ENCODE data around the gene SERPINB10.

Gene SERPINB10

DNA sequence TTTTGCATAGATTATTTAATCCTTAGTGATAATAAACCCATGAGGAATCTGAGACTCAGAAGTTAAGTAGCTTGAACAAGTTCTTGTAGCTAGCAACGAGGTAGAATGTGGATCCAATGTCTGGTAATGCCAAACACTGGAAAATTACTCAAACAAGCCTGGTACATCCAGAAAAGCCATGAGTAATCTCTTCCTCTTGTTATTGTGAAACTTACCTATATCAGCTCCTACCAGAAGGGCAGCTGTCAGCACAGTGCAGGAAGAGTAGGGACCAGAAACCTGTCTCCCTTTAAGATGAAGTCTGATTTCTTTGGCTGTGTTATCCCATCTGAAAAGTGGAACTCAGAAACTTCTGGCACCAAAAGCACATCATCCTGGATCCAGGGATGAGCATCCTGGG lies 54.4 kb downstream of the SERPINB10 start:
- H3K9me3 ChIP-seq (ENCODE audit: control insufficient read depth, insufficient read depth, low read depth, low read length), result no peaks in the 10 kb centered on the region
- ChIA-PET POLR2A (interaction anchor here (1.7 kb wide), 1 partner anchor 8 kb away, joined by 4 read pairs; no protein-coding TSS in a partner anchor), CTCF (interaction anchor here (0.6 to 6.1 kb wide), 9 partner anchors 8 to 368 kb away, joined by 3 to 49 read pairs (median 5); no protein-coding TSS in a partner anchor)
- TF ChIP-seq ZNF48 (tag by site-specific recombination; IDR thresholded peaks at IDR 0.05), result no peak
- H3K4me3 ChIP-seq (ENCODE audit: low read depth, low read length), result no peak overlapping the region
- H3K36me3 ChIP-seq (ENCODE audit: control insufficient read depth in 2 of 2, insufficient read depth in 1 of 2, low read length in 2 of 2), result no peaks in the 10 kb centered on the region; a peak in 1 of 3 replicates
- H3K27ac ChIP-seq (ENCODE audit: extremely low read depth, low read depth, low read length), result no peak overlapping the region
- no peaks in the 10 kb centered on the region for H3K4me1 ChIP-seq (ENCODE audit: control insufficient read depth, insufficient read depth, low read length)

DNA sequence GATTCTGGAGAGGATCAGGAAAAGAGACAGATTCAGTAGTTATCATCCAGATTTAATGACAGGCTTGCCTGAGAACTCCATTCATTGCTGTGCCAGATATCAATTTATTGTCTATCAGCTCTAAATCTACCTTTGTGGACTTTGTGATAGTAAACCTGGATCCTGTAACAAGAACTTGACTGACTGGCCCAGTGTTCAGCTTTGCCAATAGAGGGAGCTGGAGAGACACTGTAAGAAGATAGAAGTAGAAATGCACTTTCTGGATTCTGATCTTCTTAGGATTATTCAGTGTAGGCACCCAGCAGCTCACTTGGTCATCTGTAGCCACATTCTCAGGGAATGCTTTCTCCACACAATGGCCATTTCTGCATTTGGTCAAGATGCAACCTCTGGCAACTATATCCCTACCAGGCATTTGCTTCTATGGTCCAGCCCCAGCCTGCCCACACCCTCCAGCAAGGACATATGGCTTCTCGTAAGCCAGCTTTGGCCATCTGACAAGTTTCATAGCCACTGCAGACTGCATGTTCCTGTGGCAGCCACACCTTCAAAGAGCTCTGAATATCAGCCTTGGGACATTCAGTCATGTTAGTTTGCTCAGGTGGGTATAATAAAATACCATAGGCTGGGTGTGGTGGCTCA lies 56.0 kb downstream of the SERPINB10 start:
- Histone ChIP-seq H3K36me3 (ENCODE audit: control insufficient read depth in 2 of 2, insufficient read depth in 1 of 2, low read length in 2 of 2) (no peaks in the 10 kb centered on the region; a peak in 1 of 3 replicates), H3K9me3 (ENCODE audit: control insufficient read depth, insufficient read depth, low read depth, low read length) (no peaks in the 10 kb centered on the region), H3K4me1 (ENCODE audit: control insufficient read depth, insufficient read depth, low read length) (no peaks in the 10 kb centered on the region), H3K27ac (ENCODE audit: extremely low read depth, low read depth, low read length) (no peak overlapping the region), H3K4me3 (ENCODE audit: low read depth, low read length) (no peak overlapping the region)
- TF ChIP-seq, protein P1, sequence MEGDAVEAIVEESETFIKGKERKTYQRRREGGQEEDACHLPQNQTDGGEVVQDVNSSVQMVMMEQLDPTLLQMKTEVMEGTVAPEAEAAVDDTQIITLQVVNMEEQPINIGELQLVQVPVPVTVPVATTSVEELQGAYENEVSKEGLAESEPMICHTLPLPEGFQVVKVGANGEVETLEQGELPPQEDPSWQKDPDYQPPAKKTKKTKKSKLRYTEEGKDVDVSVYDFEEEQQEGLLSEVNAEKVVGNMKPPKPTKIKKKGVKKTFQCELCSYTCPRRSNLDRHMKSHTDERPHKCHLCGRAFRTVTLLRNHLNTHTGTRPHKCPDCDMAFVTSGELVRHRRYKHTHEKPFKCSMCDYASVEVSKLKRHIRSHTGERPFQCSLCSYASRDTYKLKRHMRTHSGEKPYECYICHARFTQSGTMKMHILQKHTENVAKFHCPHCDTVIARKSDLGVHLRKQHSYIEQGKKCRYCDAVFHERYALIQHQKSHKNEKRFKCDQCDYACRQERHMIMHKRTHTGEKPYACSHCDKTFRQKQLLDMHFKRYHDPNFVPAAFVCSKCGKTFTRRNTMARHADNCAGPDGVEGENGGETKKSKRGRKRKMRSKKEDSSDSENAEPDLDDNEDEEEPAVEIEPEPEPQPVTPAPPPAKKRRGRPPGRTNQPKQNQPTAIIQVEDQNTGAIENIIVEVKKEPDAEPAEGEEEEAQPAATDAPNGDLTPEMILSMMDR (tag by site-specific recombination; IDR thresholded peaks at IDR 0.05), result 0 out of 2 replicates have a peak, but pooled peaks have one; percentile 22
- TF ChIP-seq, protein P2, sequence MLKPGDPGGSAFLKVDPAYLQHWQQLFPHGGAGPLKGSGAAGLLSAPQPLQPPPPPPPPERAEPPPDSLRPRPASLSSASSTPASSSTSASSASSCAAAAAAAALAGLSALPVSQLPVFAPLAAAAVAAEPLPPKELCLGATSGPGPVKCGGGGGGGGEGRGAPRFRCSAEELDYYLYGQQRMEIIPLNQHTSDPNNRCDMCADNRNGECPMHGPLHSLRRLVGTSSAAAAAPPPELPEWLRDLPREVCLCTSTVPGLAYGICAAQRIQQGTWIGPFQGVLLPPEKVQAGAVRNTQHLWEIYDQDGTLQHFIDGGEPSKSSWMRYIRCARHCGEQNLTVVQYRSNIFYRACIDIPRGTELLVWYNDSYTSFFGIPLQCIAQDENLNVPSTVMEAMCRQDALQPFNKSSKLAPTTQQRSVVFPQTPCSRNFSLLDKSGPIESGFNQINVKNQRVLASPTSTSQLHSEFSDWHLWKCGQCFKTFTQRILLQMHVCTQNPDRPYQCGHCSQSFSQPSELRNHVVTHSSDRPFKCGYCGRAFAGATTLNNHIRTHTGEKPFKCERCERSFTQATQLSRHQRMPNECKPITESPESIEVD (tag by site-specific recombination; IDR thresholded peaks at IDR 0.05), result no peak
- TF ChIP-seq IKZF3 (tag by site-specific recombination; IDR thresholded peaks at IDR 0.05) (no peak), ZNF654 (tag by site-specific recombination; IDR thresholded peaks at IDR 0.05; ENCODE audit: low read depth) (peak; percentile 32)
- POLR2A ChIA-PET, result no interaction called here
- CTCF ChIA-PET, result interaction anchor here (0.6 to 6.1 kb wide), 25 partner anchors 9 to 1327 kb away, joined by 3 to 49 read pairs (median 4); partner anchors contain the start of gene HMSD

DNA sequence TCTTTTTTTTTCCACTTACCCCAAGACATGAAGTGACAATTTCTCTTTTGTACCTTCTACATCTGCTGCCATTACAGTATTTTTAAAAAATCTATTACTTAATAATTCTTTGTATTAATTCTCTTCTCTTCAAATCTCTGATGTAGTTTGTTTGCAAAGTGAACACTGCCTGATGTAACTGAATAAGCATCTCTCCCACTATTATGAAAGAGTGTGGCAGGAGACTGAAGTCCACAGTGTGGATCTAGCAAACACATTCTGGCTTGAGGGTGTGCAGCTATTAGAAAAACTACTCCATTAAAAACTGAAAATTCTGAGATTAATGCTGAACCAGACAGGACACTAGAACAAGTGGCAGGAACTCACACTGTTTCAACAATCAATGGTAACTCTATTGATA lies 57.1 kb downstream of the SERPINB10 start:
- Histone ChIP-seq H3K27ac (ENCODE audit: extremely low read depth, low read depth, low read length) (no peak overlapping the region), H3K4me1 (ENCODE audit: control insufficient read depth, insufficient read depth, low read length) (0 out of 2 replicates have a peak, but pooled peaks cover 5% of the 10 kb centered on the region), H3K9me3 (ENCODE audit: control insufficient read depth, insufficient read depth, low read depth, low read length) (no peaks in the 10 kb centered on the region), H3K4me3 (ENCODE audit: low read depth, low read length) (no peak overlapping the region), H3K36me3 (ENCODE audit: control insufficient read depth in 2 of 2, insufficient read depth in 1 of 2, low read length in 2 of 2) (no peaks in the 10 kb centered on the region; a peak in 1 of 3 replicates)
- no peak for TF ChIP-seq ZNF629 (tag by site-specific recombination; IDR thresholded peaks at IDR 0.05)
- no peak for TF ChIP-seq ZBTB7A (tag by site-specific recombination; IDR thresholded peaks at IDR 0.05; ENCODE audit: low read depth)
- no peak for TF ChIP-seq BCL11B (tag by site-specific recombination; IDR thresholded peaks at IDR 0.05; ENCODE audit: low read depth)
- TF ChIP-seq ZNF514 (tag by site-specific recombination; IDR thresholded peaks at IDR 0.05), result no peak
- TF ChIP-seq KLF16 (tag by site-specific recombination; IDR thresholded peaks at IDR 0.05), result no peak
- no peak for TF ChIP-seq ZFP41 (tag by site-specific recombination; IDR thresholded peaks at IDR 0.05; ENCODE audit: borderline replicate concordance)
- TF ChIP-seq ZNF221 (tag by site-specific recombination; IDR thresholded peaks at IDR 0.05; ENCODE audit: borderline replicate concordance), result no peak
- TF ChIP-seq, protein P3, sequence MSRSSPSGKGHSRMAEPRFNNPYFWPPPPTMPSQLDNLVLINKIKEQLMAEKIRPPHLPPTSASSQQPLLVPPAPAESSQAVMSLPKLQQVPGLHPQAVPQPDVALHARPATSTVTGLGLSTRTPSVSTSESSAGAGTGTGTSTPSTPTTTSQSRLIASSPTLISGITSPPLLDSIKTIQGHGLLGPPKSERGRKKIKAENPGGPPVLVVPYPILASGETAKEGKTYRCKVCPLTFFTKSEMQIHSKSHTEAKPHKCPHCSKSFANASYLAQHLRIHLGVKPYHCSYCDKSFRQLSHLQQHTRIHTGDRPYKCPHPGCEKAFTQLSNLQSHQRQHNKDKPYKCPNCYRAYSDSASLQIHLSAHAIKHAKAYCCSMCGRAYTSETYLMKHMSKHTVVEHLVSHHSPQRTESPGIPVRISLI (tag by site-specific recombination; IDR thresholded peaks at IDR 0.05), result no peak
- ChIA-PET CTCF (interaction anchor here (1.0 to 6.1 kb wide), 7 partner anchors 10 to 31 kb away, joined by 3 to 49 read pairs (median 22); no protein-coding TSS in a partner anchor), POLR2A (no interaction called here)

Measured in HEK293 (cell line).